Natural killer cell (primary cell): ENCODE measurements around the gene RASGRP3. TPM values are rescaled to one million over a fixed set of nuclear protein-coding genes. Genes with fewer than 3 reads are reported as not detected.

Source experiments
- ATAC-seq, 3 donors: fragments of 150-1000 bp in 2 of 3; fragments of 200-7000 bp in 1 of 3; cut with Tn5 transposase; 1 replicate in 1 of 3; 2 replicates in 2 of 3; pipeline ENCODE4 v1.10.0; 2021; ENCODE audit warnings: mild to moderate bottlenecking in 2 of 3, moderate library complexity in 2 of 3
- DNase-seq, 2 donors: peaks; one replicate each; pipeline versions ENCODE4 v3.0.0 to v3.0.0-alpha.2; 2013 to 2021; ENCODE audit warnings: mixed read lengths in 1 of 2
- H3K27ac ChIP-seq: one replicate; pipeline ENCODE4 v1.5.1; 2013; ENCODE audit warnings: mild to moderate bottlenecking, low read length
- H3K27me3 ChIP-seq: one replicate; pipeline ENCODE4 v1.6.1; 2013; ENCODE audit warnings: low read length; ENCODE audit not compliant: control insufficient read depth, insufficient read depth
- H3K36me3 ChIP-seq: one replicate; pipeline ENCODE4 v1.6.1; 2013; ENCODE audit warnings: low read length; ENCODE audit not compliant: control insufficient read depth, insufficient read depth
- H3K4me1 ChIP-seq: one replicate; pipeline ENCODE4 v1.6.1; 2013; ENCODE audit warnings: low read length; ENCODE audit not compliant: control insufficient read depth, insufficient read depth
- H3K4me3 ChIP-seq: one replicate; pipeline ENCODE4 v1.5.1; 2013; ENCODE audit warnings: low read length
- H3K9me3 ChIP-seq: one replicate; pipeline ENCODE4 v1.6.1; 2013; ENCODE audit warnings: low read length; ENCODE audit not compliant: control insufficient read depth, insufficient read depth
- H3K27ac Mint-ChIP-seq, 2 donors: one replicate each; pipeline ENCODE4 v1.8.0; 2022; ENCODE audit warnings: mild to moderate bottlenecking in 2 of 2, mixed read lengths in 2 of 2, moderate library complexity in 1 of 2
- H3K27me3 Mint-ChIP-seq, 2 donors: one replicate each; pipeline ENCODE4 v1.8.0; 2022; ENCODE audit warnings: low read depth in 2 of 2, mixed read lengths in 2 of 2
- H3K36me3 Mint-ChIP-seq: one replicate; pipeline ENCODE4 v1.8.0; 2022; ENCODE audit warnings: mixed read lengths
- H3K4me1 Mint-ChIP-seq, 2 donors: one replicate each; pipeline ENCODE4 v1.8.0; 2022; ENCODE audit warnings: mixed read lengths in 2 of 2
- H3K4me3 Mint-ChIP-seq: one replicate; pipeline ENCODE4 v1.8.0; 2022; ENCODE audit warnings: mild to moderate bottlenecking, moderate library complexity, mixed read lengths
- H3K9me3 Mint-ChIP-seq, 2 donors: one replicate each; pipeline ENCODE4 v1.8.0; 2022; ENCODE audit warnings: mixed read lengths in 2 of 2
- WGBS: methylation state at CpG from one replicate; pipeline ENCODE4 v1.1.7; 2013; ENCODE audit warnings: missing lambda C conversion rate; ENCODE audit not compliant: insufficient coverage; 5-methylcytosine and 5-hydroxymethylcytosine counted together
- intact Hi-C: fragments of 100-400 bp; cut with micrococcal nuclease; formaldehyde crosslinking; loops from one replicate; pipeline ENCODE4 v1.14.2; 2022
- total RNA-seq, 4 donors: library from RNA; stranded (reverse); fragments of 120-200 nt in 1 of 4; gene quantifications; one replicate each; pipeline versions ENCODE4 v1.2.3 to v1.2.4, GENCODE V29; 2013 to 2022
- TF ChIP-seq, protein P1 (sequence below): fragments of 200-600 bp; IDR thresholded peaks from one replicate; pipeline ENCODE4 v1.8.0; 2022; ENCODE audit warnings: antibody characterized with exemption

The RASGRP3 gene
- total RNA-seq, 3 donors from 2014 or later (not counting 1 experiment from before 2014, with no cell fraction given) = 1.8 to 21.1 (median 2.7) TPM

DNA sequence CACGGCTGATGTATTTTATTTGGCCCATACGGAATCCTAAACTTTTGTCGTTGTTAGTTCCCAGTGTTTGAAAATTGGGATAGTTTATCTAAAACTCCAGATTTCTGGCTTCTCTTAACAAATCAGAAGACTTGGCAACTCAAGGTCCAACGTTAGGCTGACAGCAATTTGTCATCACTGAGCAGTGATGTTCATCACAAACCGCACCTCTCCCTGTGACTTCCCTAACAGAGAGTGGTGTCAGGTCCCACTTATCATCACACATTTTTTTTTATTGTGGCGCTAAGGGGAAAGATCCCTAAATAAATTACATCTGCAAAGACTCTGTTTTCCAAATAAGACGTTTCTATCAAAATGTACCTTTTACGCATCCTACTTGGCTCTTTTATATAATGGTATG is 55.7 kb downstream of the RASGRP3 start:
- DNase-seq (no peak), ATAC-seq (no peak)
- no peaks in the 10 kb centered on the region for H3K27me3 ChIP-seq
- no peaks in the 10 kb centered on the region for H3K9me3 ChIP-seq
- 79% methylated on average over 8 of the region's 8 CpGs for WGBS
- no peak overlapping the region for H3K4me3 Mint-ChIP-seq
- H3K9me3 Mint-ChIP-seq = no peaks in the 10 kb centered on the region
- no peaks in the 10 kb centered on the region for H3K36me3 Mint-ChIP-seq
- H3K4me1 Mint-ChIP-seq = no peaks in the 10 kb centered on the region
- intact Hi-C loops = no loop called here
- TF ChIP-seq, protein P1, sequence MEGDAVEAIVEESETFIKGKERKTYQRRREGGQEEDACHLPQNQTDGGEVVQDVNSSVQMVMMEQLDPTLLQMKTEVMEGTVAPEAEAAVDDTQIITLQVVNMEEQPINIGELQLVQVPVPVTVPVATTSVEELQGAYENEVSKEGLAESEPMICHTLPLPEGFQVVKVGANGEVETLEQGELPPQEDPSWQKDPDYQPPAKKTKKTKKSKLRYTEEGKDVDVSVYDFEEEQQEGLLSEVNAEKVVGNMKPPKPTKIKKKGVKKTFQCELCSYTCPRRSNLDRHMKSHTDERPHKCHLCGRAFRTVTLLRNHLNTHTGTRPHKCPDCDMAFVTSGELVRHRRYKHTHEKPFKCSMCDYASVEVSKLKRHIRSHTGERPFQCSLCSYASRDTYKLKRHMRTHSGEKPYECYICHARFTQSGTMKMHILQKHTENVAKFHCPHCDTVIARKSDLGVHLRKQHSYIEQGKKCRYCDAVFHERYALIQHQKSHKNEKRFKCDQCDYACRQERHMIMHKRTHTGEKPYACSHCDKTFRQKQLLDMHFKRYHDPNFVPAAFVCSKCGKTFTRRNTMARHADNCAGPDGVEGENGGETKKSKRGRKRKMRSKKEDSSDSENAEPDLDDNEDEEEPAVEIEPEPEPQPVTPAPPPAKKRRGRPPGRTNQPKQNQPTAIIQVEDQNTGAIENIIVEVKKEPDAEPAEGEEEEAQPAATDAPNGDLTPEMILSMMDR = no peak
- peak overlapping the region; percentile 68 for H3K27ac ChIP-seq
- H3K27ac Mint-ChIP-seq = no peak overlapping the region
- peaks cover 6% of the 10 kb centered on the region for H3K4me1 ChIP-seq
- no peaks in the 10 kb centered on the region for H3K36me3 ChIP-seq
- no peak overlapping the region for H3K4me3 ChIP-seq
- peaks cover 0 to 11% of the 10 kb centered on the region in 2 donors for H3K27me3 Mint-ChIP-seq

DNA sequence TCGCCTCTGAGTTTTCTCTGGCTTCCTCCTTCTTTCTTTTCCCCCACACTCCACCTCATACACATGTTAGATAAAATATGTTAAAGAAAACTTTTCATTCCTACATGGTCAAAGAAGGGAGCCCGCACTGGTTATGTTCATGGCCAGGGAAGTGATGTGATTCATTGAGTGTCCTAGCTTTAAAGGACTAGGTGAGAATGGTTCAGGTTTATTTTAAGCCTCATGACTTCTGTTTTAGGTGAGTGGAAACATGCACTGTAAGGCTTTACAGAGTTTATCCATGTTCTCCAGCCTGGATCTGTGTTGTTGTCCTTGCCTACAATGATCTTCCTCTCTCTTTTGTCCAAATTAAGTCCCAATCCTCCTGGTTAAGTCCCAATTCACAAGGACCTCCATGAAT is 56.5 kb downstream of the RASGRP3 start:
- Mint-ChIP-seq H3K4me3 (no peak overlapping the region), H3K27ac (no peak overlapping the region), H3K4me1 (no peaks in the 10 kb centered on the region), H3K9me3 (no peaks in the 10 kb centered on the region), H3K36me3 (no peaks in the 10 kb centered on the region), H3K27me3 (peaks cover 0 to 10% of the 10 kb centered on the region in 2 donors)
- no peaks in the 10 kb centered on the region for H3K27me3 ChIP-seq
- DNase-seq (no peak), ATAC-seq (no peak)
- H3K4me1 ChIP-seq = peaks cover 6% of the 10 kb centered on the region
- no peaks in the 10 kb centered on the region for H3K36me3 ChIP-seq
- intact Hi-C loops = no loop called here
- WGBS = 88% methylated on average over 1 of the region's 2 CpGs
- no peaks in the 10 kb centered on the region for H3K9me3 ChIP-seq
- TF ChIP-seq, protein P1 = no peak
- no peak overlapping the region for H3K4me3 ChIP-seq
- no peak overlapping the region for H3K27ac ChIP-seq

DNA sequence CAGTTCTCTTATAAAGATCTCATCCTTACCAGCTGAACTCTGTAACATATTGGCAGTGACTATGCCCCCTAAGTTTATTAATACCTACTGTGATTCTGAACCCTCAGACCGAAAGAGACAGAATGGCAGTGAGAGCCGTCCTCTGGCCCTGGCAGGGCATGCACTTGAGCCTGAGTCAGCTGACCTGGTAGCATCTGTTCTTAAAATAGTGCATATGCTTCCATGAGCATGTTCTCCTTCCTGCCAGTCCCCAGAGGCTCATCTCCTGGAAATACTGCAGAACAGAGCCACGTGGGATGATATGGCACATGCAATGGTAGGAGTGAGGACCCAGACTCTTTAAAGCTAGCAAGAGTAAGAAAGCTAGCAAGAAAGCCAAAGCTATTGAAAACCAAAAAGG is 59.0 kb downstream of the RASGRP3 start:
- H3K36me3 Mint-ChIP-seq = no peaks in the 10 kb centered on the region
- no peak for ATAC-seq
- H3K9me3 Mint-ChIP-seq = no peaks in the 10 kb centered on the region
- H3K4me3 Mint-ChIP-seq = no peak overlapping the region
- 95% methylated on average over 3 of the region's 3 CpGs for WGBS
- no peak overlapping the region for H3K27ac Mint-ChIP-seq
- no peaks in the 10 kb centered on the region for H3K4me1 ChIP-seq
- intact Hi-C loops = no loop called here
- peaks cover 0 to 7% of the 10 kb centered on the region in 2 donors for H3K27me3 Mint-ChIP-seq
- no peaks in the 10 kb centered on the region for H3K36me3 ChIP-seq
- no peaks in the 10 kb centered on the region for H3K27me3 ChIP-seq
- no peaks in the 10 kb centered on the region for H3K4me1 Mint-ChIP-seq
- DNase-seq = no peak
- no peaks in the 10 kb centered on the region for H3K9me3 ChIP-seq
- no peak overlapping the region for H3K27ac ChIP-seq
- TF ChIP-seq, protein P1 = no peak
- no peak overlapping the region for H3K4me3 ChIP-seq

DNA sequence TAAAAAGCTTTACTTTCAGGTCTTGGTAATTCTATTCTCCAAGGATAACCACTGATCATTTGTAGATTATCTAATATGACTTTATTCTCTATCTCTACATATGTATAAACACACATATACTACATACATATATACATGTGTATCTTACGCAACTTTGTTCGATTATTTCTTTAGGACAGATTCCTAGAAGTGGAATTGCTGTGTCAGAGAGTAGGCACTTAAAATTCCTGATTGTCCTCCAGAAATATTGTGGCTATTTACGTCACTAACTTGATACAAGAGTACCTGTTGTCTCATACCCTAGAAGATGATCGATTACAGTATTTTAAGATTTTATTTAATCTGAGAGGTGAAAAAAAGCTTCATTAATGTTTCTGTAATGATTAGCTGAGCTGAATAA is 64.8 kb downstream of the RASGRP3 start:
- no peaks in the 10 kb centered on the region for H3K4me1 Mint-ChIP-seq
- no peaks in the 10 kb centered on the region for H3K4me1 ChIP-seq
- H3K27ac Mint-ChIP-seq = no peak overlapping the region
- no peaks in the 10 kb centered on the region for H3K36me3 ChIP-seq
- no peaks in the 10 kb centered on the region for H3K9me3 ChIP-seq
- no peak for DNase-seq
- H3K4me3 ChIP-seq = no peak overlapping the region
- H3K36me3 Mint-ChIP-seq = no peaks in the 10 kb centered on the region
- H3K27ac ChIP-seq = no peak overlapping the region
- H3K27me3 Mint-ChIP-seq = peaks cover 0 to 11% of the 10 kb centered on the region in 2 donors
- no CpG with 5 or more reads among the region's 4 CpGs for WGBS
- no peaks in the 10 kb centered on the region for H3K27me3 ChIP-seq
- intact Hi-C loops = no loop called here
- no peaks in the 10 kb centered on the region for H3K9me3 Mint-ChIP-seq
- no peak for ATAC-seq
- TF ChIP-seq, protein P1 = no peak
- H3K4me3 Mint-ChIP-seq = no peak overlapping the region
